Stimulated activated memory B cell treated with anti-CD40 and anti-IgM and Interleukin-4, amounts not matched to agents 10 μg/mL and 1 μg/mL and 100 μg/mL, for 72 hours (primary cell): Measurements from ENCODE around the gene TLR8.

Experiments used
- ATAC-seq: fragments of 150-1000 bp; cut with Tn5 transposase; 2 replicates; pipeline ENCODE4 v1.10.0; 2021
- H3K27ac Mint-ChIP-seq: one replicate; pipeline ENCODE4 v1.8.0; 2022; ENCODE audit warnings: mild to moderate bottlenecking, mixed read lengths
- H3K27me3 Mint-ChIP-seq: one replicate; pipeline ENCODE4 v1.8.0; 2022; ENCODE audit warnings: mixed read lengths
- H3K36me3 Mint-ChIP-seq: one replicate; pipeline ENCODE4 v1.8.0; 2022; ENCODE audit warnings: mixed read lengths
- H3K4me1 Mint-ChIP-seq: one replicate; pipeline ENCODE4 v1.8.0; 2022; ENCODE audit warnings: mixed read lengths
- H3K4me3 Mint-ChIP-seq: one replicate; pipeline ENCODE4 v1.8.0; 2022; ENCODE audit warnings: mild to moderate bottlenecking, moderate library complexity, mixed read lengths
- H3K9me3 Mint-ChIP-seq: one replicate; pipeline ENCODE4 v1.8.0; 2022; ENCODE audit warnings: mixed read lengths

TLR8 gene

GRCh38 chrX:12947545-12948235, 41.3 kb downstream of the TLR8 start:
- no peak for ATAC-seq
- peak overlapping the region; percentile 97 for H3K27ac Mint-ChIP-seq
- no peak overlapping the region for H3K4me3 Mint-ChIP-seq
- H3K36me3 Mint-ChIP-seq: no peaks in the 10 kb centered on the region
- peaks cover 57% of the 10 kb centered on the region for H3K4me1 Mint-ChIP-seq
- H3K27me3 Mint-ChIP-seq: no peaks in the 10 kb centered on the region
- no peaks in the 10 kb centered on the region for H3K9me3 Mint-ChIP-seq

- Mint-ChIP-seq H3K9me3 (no peaks in the 10 kb centered on the region), H3K27me3 (no peaks in the 10 kb centered on the region), H3K4me1 (peaks cover 58% of the 10 kb centered on the region), H3K4me3 (no peak overlapping the region), H3K27ac (peak overlapping the region; percentile 97), H3K36me3 (no peaks in the 10 kb centered on the region)
- ATAC-seq: no peak
Observed at GRCh38 chrX:12948495-12948894, 42.1 kb downstream of the TLR8 start.

- no peaks in the 10 kb centered on the region for H3K27me3 Mint-ChIP-seq
- peaks cover 62% of the 10 kb centered on the region for H3K4me1 Mint-ChIP-seq
- no peaks in the 10 kb centered on the region for H3K9me3 Mint-ChIP-seq
- no peaks in the 10 kb centered on the region for H3K36me3 Mint-ChIP-seq
- peak overlapping the region; percentile 70 for H3K4me3 Mint-ChIP-seq
- ATAC-seq: peak; percentile 14
- peak overlapping the region; percentile 97 for H3K27ac Mint-ChIP-seq
Observed at GRCh38 chrX:12949205-12949926, 42.9 kb downstream of the TLR8 start.

GRCh38 chrX:12949927-12950656, 43.7 kb downstream of the TLR8 start:
- ATAC-seq: peak; percentile 87
- Mint-ChIP-seq H3K4me1 (peaks cover 70% of the 10 kb centered on the region), H3K4me3 (peak overlapping the region; percentile 70), H3K36me3 (no peaks in the 10 kb centered on the region), H3K27ac (peak overlapping the region; percentile 97), H3K27me3 (no peaks in the 10 kb centered on the region), H3K9me3 (no peaks in the 10 kb centered on the region)

GRCh38 chrX:12950851-12951594, 44.6 kb downstream of the TLR8 start:
- peaks cover 78% of the 10 kb centered on the region for H3K4me1 Mint-ChIP-seq

GRCh38 chrX:12951595-12951975, 45.2 kb downstream of the TLR8 start:
- peak overlapping the region; percentile 97 for H3K27ac Mint-ChIP-seq

More at GRCh38 chrX:12950851-12951594, 44.6 kb downstream of the TLR8 start:
- no peaks in the 10 kb centered on the region for H3K27me3 Mint-ChIP-seq
- peak; percentile 86 for ATAC-seq
- peak overlapping the region; percentile 70 for H3K4me3 Mint-ChIP-seq
- H3K36me3 Mint-ChIP-seq: no peaks in the 10 kb centered on the region
- peak overlapping the region; percentile 97 for H3K27ac Mint-ChIP-seq
- no peaks in the 10 kb centered on the region for H3K9me3 Mint-ChIP-seq

GRCh38 chrX:12953420-12953819, 47.0 kb downstream of the TLR8 start:
- Mint-ChIP-seq H3K36me3 (no peaks in the 10 kb centered on the region), H3K27me3 (no peaks in the 10 kb centered on the region), H3K9me3 (no peaks in the 10 kb centered on the region), H3K4me1 (peaks cover 78% of the 10 kb centered on the region), H3K27ac (peak overlapping the region; percentile 97), H3K4me3 (no peak overlapping the region)
- no peak for ATAC-seq

More at GRCh38 chrX:12951595-12951975, 45.2 kb downstream of the TLR8 start:
- Mint-ChIP-seq H3K9me3 (no peaks in the 10 kb centered on the region), H3K4me1 (peaks cover 81% of the 10 kb centered on the region), H3K36me3 (no peaks in the 10 kb centered on the region), H3K27me3 (no peaks in the 10 kb centered on the region), H3K4me3 (peak overlapping the region; percentile 30)
- no peak for ATAC-seq

- no peaks in the 10 kb centered on the region for H3K36me3 Mint-ChIP-seq
- H3K27me3 Mint-ChIP-seq: no peaks in the 10 kb centered on the region
- peak overlapping the region; percentile 61 for H3K4me3 Mint-ChIP-seq
- H3K9me3 Mint-ChIP-seq: no peaks in the 10 kb centered on the region
- no peak for ATAC-seq
- peak overlapping the region; percentile 97 for H3K27ac Mint-ChIP-seq
- H3K4me1 Mint-ChIP-seq: peaks cover 73% of the 10 kb centered on the region
Observed at GRCh38 chrX:12954376-12954775, 48.0 kb downstream of the TLR8 start.

GRCh38 chrX:12954981-12955380, 48.6 kb downstream of the TLR8 start:
- H3K4me3 Mint-ChIP-seq: peak overlapping the region; percentile 61
- H3K27ac Mint-ChIP-seq: peak overlapping the region; percentile 97
- no peaks in the 10 kb centered on the region for H3K9me3 Mint-ChIP-seq
- no peak for ATAC-seq
- no peaks in the 10 kb centered on the region for H3K27me3 Mint-ChIP-seq
- H3K36me3 Mint-ChIP-seq: no peaks in the 10 kb centered on the region
- peaks cover 72% of the 10 kb centered on the region for H3K4me1 Mint-ChIP-seq

- no peaks in the 10 kb centered on the region for H3K27me3 Mint-ChIP-seq
- peak; percentile 80 for ATAC-seq
- peaks cover 67% of the 10 kb centered on the region for H3K4me1 Mint-ChIP-seq
- H3K9me3 Mint-ChIP-seq: no peaks in the 10 kb centered on the region
- no peaks in the 10 kb centered on the region for H3K36me3 Mint-ChIP-seq
- H3K4me3 Mint-ChIP-seq: peak overlapping the region; percentile 73
- peak overlapping the region; percentile 97 for H3K27ac Mint-ChIP-seq
Observed at GRCh38 chrX:12955882-12956703, 49.7 kb downstream of the TLR8 start.

- Mint-ChIP-seq H3K4me1 (peaks cover 66% of the 10 kb centered on the region), H3K4me3 (peak overlapping the region; percentile 73), H3K27ac (peak overlapping the region; percentile 97), H3K27me3 (no peaks in the 10 kb centered on the region), H3K36me3 (no peaks in the 10 kb centered on the region), H3K9me3 (no peaks in the 10 kb centered on the region)
- ATAC-seq: peak; percentile 88
Observed at GRCh38 chrX:12956704-12957534, 50.5 kb downstream of the TLR8 start.

GRCh38 chrX:12958059-12958458, 51.6 kb downstream of the TLR8 start:
- Mint-ChIP-seq H3K27me3 (no peaks in the 10 kb centered on the region), H3K9me3 (no peaks in the 10 kb centered on the region), H3K4me3 (peak overlapping the region; percentile 69), H3K36me3 (no peaks in the 10 kb centered on the region), H3K27ac (peak overlapping the region; percentile 97), H3K4me1 (peaks cover 69% of the 10 kb centered on the region)
- no peak for ATAC-seq

- H3K4me1 Mint-ChIP-seq: peaks cover 69% of the 10 kb centered on the region
- no peaks in the 10 kb centered on the region for H3K9me3 Mint-ChIP-seq
- H3K36me3 Mint-ChIP-seq: no peaks in the 10 kb centered on the region
- no peak overlapping the region for H3K4me3 Mint-ChIP-seq
- H3K27ac Mint-ChIP-seq: peak overlapping the region; percentile 97
- H3K27me3 Mint-ChIP-seq: no peaks in the 10 kb centered on the region
- no peak for ATAC-seq
Observed at GRCh38 chrX:12958461-12958860, 52.0 kb downstream of the TLR8 start.
